ENCODE results near the gene GFRA1. TPM values are rescaled to one million over a fixed set of nuclear protein-coding genes. Genes with fewer than 3 reads are reported as not detected.

The GFRA1 gene
- polyA plus RNA-seq, 3 donors: not detected

DNA sequence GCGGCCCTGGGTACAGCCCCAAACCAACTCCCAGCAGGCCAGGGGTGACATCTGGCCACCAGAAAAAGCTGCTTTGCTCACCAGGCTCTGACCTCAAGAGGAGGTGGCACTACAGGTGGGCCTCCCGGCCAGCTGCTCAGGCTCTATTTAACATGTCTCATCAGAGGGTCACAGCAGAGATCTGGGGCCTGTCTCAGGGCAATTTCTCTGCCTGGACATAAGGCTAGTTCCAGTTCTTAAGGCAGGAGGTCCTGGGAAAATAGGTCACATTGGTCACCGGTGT lies 88.6 kb downstream of the GFRA1 start:
- Histone ChIP-seq H4K20me1 (ENCODE audit: insufficient read depth, low read length) (no peaks in the 10 kb centered on the region), H3K27me3 (ENCODE audit: control insufficient read depth in 2 of 2, insufficient read depth in 2 of 2, low read length in 2 of 2) (no peaks in the 10 kb centered on the region), H3K4me2 (replicated peaks; ENCODE audit: extremely low read depth, low read length, poor library complexity, severe bottlenecking) (no peak overlapping the region), H3K4me3 (replicated peaks in 1 of 3; ENCODE audit: low read depth in 2 of 3, low read length in 3 of 3) (no peak overlapping the region), H2AFZ (ENCODE audit: insufficient read depth, low read depth, low read length, poor library complexity, severe bottlenecking) (no peak overlapping the region), H3K9me3 (replicated peaks in 1 of 2; ENCODE audit: control insufficient read depth in 1 of 2, insufficient read depth in 1 of 2, low read length in 2 of 2) (no peaks in the 10 kb centered on the region), H3K4me1 (ENCODE audit: control insufficient read depth in 1 of 2, insufficient read depth in 2 of 2, low read length in 2 of 2) (no peaks in the 10 kb centered on the region), H3K9ac (ENCODE audit: insufficient read depth, low read length, poor library complexity, severe bottlenecking) (no peak overlapping the region), H3K79me2 (ENCODE audit: insufficient read depth, low read length) (no peaks in the 10 kb centered on the region), H3K36me3 (replicated peaks in 1 of 2; ENCODE audit: control insufficient read depth in 1 of 2, insufficient read depth in 2 of 2, low read length in 2 of 2) (no peaks in the 10 kb centered on the region), H3K27ac (ENCODE audit: low read depth in 1 of 2, low read length in 2 of 2) (no peak overlapping the region)
- H3K4me1 Mint-ChIP-seq: peaks cover 2% of the 10 kb centered on the region
- peaks cover 0 to 5% (median 2%) of the 10 kb centered on the region in 7 donors for H3K9me3 Mint-ChIP-seq
- H3K27ac Mint-ChIP-seq: no peak overlapping the region
- TF ChIP-seq, protein P1, sequence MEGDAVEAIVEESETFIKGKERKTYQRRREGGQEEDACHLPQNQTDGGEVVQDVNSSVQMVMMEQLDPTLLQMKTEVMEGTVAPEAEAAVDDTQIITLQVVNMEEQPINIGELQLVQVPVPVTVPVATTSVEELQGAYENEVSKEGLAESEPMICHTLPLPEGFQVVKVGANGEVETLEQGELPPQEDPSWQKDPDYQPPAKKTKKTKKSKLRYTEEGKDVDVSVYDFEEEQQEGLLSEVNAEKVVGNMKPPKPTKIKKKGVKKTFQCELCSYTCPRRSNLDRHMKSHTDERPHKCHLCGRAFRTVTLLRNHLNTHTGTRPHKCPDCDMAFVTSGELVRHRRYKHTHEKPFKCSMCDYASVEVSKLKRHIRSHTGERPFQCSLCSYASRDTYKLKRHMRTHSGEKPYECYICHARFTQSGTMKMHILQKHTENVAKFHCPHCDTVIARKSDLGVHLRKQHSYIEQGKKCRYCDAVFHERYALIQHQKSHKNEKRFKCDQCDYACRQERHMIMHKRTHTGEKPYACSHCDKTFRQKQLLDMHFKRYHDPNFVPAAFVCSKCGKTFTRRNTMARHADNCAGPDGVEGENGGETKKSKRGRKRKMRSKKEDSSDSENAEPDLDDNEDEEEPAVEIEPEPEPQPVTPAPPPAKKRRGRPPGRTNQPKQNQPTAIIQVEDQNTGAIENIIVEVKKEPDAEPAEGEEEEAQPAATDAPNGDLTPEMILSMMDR (IDR thresholded peaks at IDR 0.05): no peak
- H3K4me3 Mint-ChIP-seq: no peak overlapping the region
- 88% methylated on average over 3 of the region's 3 CpGs for WGBS (ENCODE audit: insufficient coverage)
- peaks cover 0 to 5% (median 0%) of the 10 kb centered on the region in 3 donors for H3K27me3 Mint-ChIP-seq (ENCODE audit: low read depth in 3 of 3)
- intact Hi-C loops (cut with micrococcal nuclease): no loop called here
- H3K36me3 Mint-ChIP-seq: no peaks in the 10 kb centered on the region
- DNase-seq: no peak

DNA sequence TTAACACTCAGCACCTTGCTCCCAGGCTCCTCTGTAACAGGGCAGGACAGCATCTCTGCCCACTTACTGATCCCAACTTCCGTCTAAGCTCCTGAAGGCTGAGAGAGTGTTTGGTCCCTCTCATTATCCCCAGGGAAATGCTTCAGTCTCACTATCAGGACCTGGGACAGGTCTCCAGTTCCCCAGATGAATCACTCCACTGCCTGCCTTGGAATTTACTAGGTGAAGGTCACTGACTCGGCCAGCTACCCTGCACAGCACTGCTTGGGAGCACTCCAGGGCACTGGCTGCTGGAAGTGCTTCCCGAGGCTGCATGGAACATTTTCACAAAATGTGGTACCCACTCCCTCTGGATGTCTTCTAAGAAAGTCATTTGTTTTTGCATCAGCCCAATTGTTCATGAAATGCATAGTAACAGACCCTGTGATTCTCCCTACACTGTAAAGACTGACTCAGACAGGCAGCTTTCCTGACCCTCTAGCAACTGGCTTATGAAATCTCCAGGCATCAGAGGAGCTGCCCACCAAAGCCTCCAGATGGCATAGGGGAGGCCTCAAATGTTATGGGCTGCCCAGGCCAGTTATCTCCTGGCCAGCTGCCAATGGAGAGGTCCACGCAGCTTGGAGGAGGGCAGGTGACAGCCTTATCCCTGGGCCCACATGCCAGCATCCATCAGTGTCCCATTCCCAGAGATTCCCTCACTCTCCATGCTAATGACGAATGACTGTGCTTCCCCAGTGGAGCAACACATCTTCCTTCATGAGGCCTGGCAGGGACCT lies 89.1 kb downstream of the GFRA1 start:
- H3K9me3 ChIP-seq (replicated peaks in 1 of 2; ENCODE audit: control insufficient read depth in 1 of 2, insufficient read depth in 1 of 2, low read length in 2 of 2): no peaks in the 10 kb centered on the region
- TF ChIP-seq, protein P1 (IDR thresholded peaks at IDR 0.05): no peak
- no peak overlapping the region for H3K4me3 ChIP-seq (replicated peaks in 1 of 3; ENCODE audit: low read depth in 2 of 3, low read length in 3 of 3)
- H3K27me3 ChIP-seq (ENCODE audit: control insufficient read depth in 2 of 2, insufficient read depth in 2 of 2, low read length in 2 of 2): no peaks in the 10 kb centered on the region
- no peak overlapping the region for H3K27ac ChIP-seq (ENCODE audit: low read depth in 1 of 2, low read length in 2 of 2)
- H3K4me1 Mint-ChIP-seq: peaks cover 2% of the 10 kb centered on the region
- no peaks in the 10 kb centered on the region for H3K36me3 ChIP-seq (replicated peaks in 1 of 2; ENCODE audit: control insufficient read depth in 1 of 2, insufficient read depth in 2 of 2, low read length in 2 of 2)
- H3K4me2 ChIP-seq (replicated peaks; ENCODE audit: extremely low read depth, low read length, poor library complexity, severe bottlenecking): no peak overlapping the region
- no peak overlapping the region for H2AFZ ChIP-seq (ENCODE audit: insufficient read depth, low read depth, low read length, poor library complexity, severe bottlenecking)
- intact Hi-C loops (cut with micrococcal nuclease): no loop called here
- peaks cover 0 to 5% (median under 1%) of the 10 kb centered on the region in 7 donors for H3K9me3 Mint-ChIP-seq
- peaks cover 0 to 5% (median 0%) of the 10 kb centered on the region in 3 donors for H3K27me3 Mint-ChIP-seq (ENCODE audit: low read depth in 3 of 3)
- DNase-seq: no peak
- no peaks in the 10 kb centered on the region for H3K79me2 ChIP-seq (ENCODE audit: insufficient read depth, low read length)
- 64% methylated on average over 5 of the region's 5 CpGs for WGBS (ENCODE audit: insufficient coverage)
- H3K4me1 ChIP-seq (ENCODE audit: control insufficient read depth in 1 of 2, insufficient read depth in 2 of 2, low read length in 2 of 2): no peaks in the 10 kb centered on the region
- no peak overlapping the region for H3K9ac ChIP-seq (ENCODE audit: insufficient read depth, low read length, poor library complexity, severe bottlenecking)
- no peak overlapping the region for H3K27ac Mint-ChIP-seq
- no peaks in the 10 kb centered on the region for H3K36me3 Mint-ChIP-seq
- no peaks in the 10 kb centered on the region for H4K20me1 ChIP-seq (ENCODE audit: insufficient read depth, low read length)
- H3K4me3 Mint-ChIP-seq: no peak overlapping the region

Measured in CD14-positive monocyte (primary cell).